D341Med (cell line): ENCODE measurements around the gene GATAD1.
"Not testable (repeated sequence)": the region's sequence is repeated elsewhere in the genome, so short reads cannot be mapped to it uniquely, and the experiment has no call there.

Source experiments
- DNase-seq: peaks from one replicate; pipeline ENCODE4 v3.0.0; 2012; ENCODE audit warnings: low spot score

The GATAD1 gene

GRCh38 chr7:92436612-92437445, 10.5 kb upstream of the GATAD1 start:
- no peak for DNase-seq

- no peak for DNase-seq
Observed at GRCh38 chr7:92437956-92438491, 9.3 kb upstream of the GATAD1 start.

GRCh38 chr7:92442720-92443119, 4.6 kb upstream of the GATAD1 start:
- DNase-seq: not testable (repeated sequence)

- DNase-seq: no peak
Observed at GRCh38 chr7:92446869-92447344, 375 bp upstream of the GATAD1 start.

GRCh38 chr7:92448205-92448747, 994 bp downstream of the GATAD1 start:
- peak; percentile 47 for DNase-seq

GRCh38 chr7:92451645-92452044, 4.4 kb downstream of the GATAD1 start:
- DNase-seq: no peak

GRCh38 chr7:92456236-92456635, 9.0 kb downstream of the GATAD1 start:
- DNase-seq: no peak

GRCh38 chr7:92460109-92460508, 12.8 kb downstream of the GATAD1 start:
- DNase-seq: no peak

- no peak for DNase-seq
Observed at GRCh38 chr7:92460510-92460909, 13.2 kb downstream of the GATAD1 start.

- DNase-seq: peak; percentile 71
Observed at GRCh38 chr7:92461027-92462003, 14.0 kb downstream of the GATAD1 start.

- no peak for DNase-seq
Observed at GRCh38 chr7:92462560-92462959, 15.3 kb downstream of the GATAD1 start.

GRCh38 chr7:92464515-92464914, 17.2 kb downstream of the GATAD1 start:
- no peak for DNase-seq

GRCh38 chr7:92466682-92467081, 19.4 kb downstream of the GATAD1 start:
- no peak for DNase-seq

- DNase-seq: not testable (repeated sequence)
Observed at GRCh38 chr7:92468589-92468988, 21.3 kb downstream of the GATAD1 start.

GRCh38 chr7:92473989-92474388, 26.7 kb downstream of the GATAD1 start:
- DNase-seq: not testable (repeated sequence)

GRCh38 chr7:92475261-92475770, 28.0 kb downstream of the GATAD1 start:
- DNase-seq: not testable (repeated sequence)

- not testable (repeated sequence) for DNase-seq
Observed at GRCh38 chr7:92475851-92476590, 28.7 kb downstream of the GATAD1 start.

GRCh38 chr7:92477681-92478080, 30.4 kb downstream of the GATAD1 start, which contains the start of gene ERVW-1:
TSS of gene ERVW-1 (minus strand) at chr7:92477946. CDS start at chr7:92470381, 7,565 bp downstream.
- DNase-seq: not testable (repeated sequence)

GRCh38 chr7:92478095-92478494, 30.8 kb downstream of the GATAD1 start:
- no peak for DNase-seq

GRCh38 chr7:92478711-92479110, 31.4 kb downstream of the GATAD1 start:
- DNase-seq: no peak

GRCh38 chr7:92479146-92479545, 31.9 kb downstream of the GATAD1 start:
- DNase-seq: not testable (repeated sequence)
